GM18526 (cell line): ENCODE measurements around the gene NCOA7.

Experiments
- POLR2A ChIP-seq: IDR thresholded peaks from 3 replicates; pipeline ENCODE4 v1.6.1; 2011; ENCODE audit not compliant: insufficient read length; ENCODE audit errors: extremely low read depth

Gene NCOA7

DNA sequence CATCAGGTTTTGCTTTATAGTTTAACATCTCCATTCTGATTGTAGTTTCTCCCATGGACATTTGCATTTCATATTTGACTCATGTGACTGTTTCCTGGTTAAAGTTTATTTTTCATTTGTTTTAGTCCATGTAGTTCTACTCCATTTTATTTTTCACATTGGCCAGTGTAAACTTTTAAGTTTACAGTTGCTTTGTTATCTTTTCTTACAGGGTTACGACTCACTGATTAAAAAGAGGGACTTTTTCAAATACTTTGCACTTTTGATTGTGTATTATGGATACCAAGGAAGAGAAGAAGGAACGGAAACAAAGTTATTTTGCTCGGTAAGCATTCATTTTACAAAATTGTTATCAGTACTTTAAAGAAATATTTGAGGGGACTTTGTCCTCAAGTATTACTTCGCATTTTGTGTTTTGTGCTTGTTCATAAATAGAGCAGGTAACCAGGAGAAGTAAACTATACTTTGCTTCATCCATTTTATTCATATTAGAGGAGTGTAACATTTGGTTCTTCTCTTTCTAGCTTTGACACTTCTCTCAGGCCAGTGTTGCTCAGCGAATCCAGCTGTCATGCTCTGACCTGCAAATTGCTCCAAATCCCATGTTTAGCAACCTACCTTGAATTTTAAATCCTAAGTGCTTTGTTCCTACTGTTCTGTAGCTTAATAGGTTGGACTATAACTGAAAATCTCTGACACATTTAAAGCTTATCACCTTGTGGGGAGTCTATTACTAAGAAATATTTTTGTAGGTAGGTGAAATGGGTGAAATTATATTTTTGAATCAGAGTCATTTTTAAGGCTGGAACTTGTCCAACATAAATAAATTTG, 24.5 kb downstream of the NCOA7 start:
- TF ChIP-seq POLR2A: no peak

- no peak for TF ChIP-seq POLR2A
Measured at GRCh38 chr6:125816828-125817280, 26.1 kb downstream of the NCOA7 start.

DNA sequence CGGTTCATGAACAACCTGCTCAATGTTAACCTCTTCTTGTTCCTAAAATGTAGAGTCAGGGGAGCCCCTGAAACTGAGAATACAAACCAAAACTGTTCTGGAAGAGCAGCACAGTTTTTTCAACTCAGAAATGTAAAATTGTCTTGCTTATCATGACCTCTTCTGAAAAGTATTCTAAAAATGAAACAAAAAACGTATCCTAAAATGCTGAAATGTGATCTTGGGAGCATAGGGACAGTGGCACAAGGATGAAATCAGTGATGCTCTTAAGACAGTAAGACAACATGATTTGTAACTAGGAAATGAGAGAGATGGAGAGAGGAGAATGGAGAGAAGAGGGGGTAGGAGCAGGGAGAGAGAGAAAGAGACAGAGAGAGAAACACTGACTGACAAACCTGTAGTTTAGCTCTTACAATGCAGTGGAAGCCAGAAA, 27.5 kb downstream of the NCOA7 start:
- TF ChIP-seq POLR2A: no peak

- TF ChIP-seq POLR2A: no peak
Measured at GRCh38 chr6:125818772-125819260, 28.1 kb downstream of the NCOA7 start.

- no peak for TF ChIP-seq POLR2A
Measured at GRCh38 chr6:125819535-125820326, 29.0 kb downstream of the NCOA7 start.

- TF ChIP-seq POLR2A: no peak
Measured at GRCh38 chr6:125821825-125822281, 31.1 kb downstream of the NCOA7 start.

DNA sequence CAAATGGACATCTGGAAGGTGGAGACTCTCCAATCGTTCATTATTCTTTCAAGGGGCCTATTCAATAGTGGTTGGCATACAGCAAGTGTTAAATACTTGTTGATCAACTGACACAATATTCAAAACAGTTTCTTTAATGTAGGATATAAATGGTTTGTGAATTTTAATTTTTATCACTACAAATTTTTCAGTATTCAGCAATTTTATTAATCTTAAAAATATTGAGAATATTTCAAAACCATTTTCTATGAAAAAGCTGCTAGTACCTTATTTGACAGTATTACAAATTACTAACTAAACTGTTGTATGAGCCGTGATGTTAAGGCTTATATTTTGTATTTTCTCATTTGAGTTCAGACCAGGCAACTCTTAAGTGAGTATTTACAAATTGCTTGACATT, 32.4 kb downstream of the NCOA7 start:
- no peak for TF ChIP-seq POLR2A

- TF ChIP-seq POLR2A: no peak
Measured at GRCh38 chr6:125824946-125825771, 34.4 kb downstream of the NCOA7 start.

GRCh38 chr6:125826695-125827463, 36.1 kb downstream of the NCOA7 start:
- no peak for TF ChIP-seq POLR2A

DNA sequence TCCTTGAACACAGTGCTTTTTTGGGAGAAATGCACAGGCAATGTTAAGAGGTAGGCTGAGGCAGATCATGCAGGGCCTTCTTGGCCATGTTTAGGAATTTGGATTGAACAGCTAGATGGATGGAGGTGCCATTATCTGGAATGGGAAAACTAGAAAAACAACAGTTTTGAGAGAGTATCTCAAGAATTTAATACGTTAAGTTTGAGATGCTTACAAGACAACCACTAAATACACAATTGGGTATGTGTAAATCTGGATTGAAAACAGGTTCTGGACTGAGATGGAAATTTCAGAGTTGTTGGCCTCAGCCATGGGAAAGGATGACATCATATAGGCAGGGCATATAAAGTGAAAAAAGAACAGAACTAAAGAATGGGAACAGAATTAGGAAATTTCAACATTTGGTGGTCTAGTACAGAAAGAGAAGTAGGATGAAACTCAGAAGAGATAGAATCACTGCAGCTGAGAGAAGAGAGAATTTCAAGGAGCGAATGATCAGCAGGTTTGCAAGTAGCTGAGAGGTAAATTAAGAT, 37.1 kb downstream of the NCOA7 start:
- no peak for TF ChIP-seq POLR2A

GRCh38 chr6:125828476-125829039, 37.8 kb downstream of the NCOA7 start:
- TF ChIP-seq POLR2A: no peak

DNA sequence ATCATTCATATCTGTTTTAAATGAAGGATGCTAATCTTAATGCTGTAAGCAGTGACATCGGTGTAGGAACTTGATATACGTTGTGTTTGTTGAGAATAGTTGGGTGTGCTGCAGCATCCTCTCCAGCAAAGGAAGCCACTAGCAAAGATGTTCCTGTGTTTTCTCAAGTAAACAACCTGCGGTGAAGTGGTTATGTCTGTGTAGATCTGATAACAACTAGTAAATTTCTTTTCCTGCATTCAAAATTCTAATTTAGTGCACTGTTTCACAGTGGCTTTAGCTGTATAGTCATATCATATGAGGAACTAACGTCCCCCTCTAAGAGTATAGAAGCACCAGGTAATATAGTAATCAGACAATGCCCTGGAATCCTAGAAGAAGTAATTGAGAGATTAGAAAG, 38.7 kb downstream of the NCOA7 start:
- no peak for TF ChIP-seq POLR2A

DNA sequence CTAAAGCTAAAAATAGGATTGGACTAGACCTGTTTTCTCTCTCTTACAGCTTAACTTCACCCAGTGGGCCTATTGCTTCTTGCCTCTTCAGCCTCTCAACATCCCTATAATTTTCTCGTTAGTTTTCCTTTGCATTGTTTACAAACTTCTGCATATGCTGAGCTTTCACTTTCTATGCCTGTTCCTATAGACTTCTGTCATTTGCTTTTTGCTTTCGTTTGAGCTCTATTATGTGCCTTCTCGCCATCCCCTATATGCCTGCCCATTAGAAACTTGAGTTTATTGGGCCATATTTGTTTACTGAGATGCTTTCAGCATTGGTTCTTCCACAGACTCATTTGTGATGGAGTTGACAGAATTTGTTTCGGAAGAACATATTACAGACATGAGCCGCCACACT, 40.9 kb downstream of the NCOA7 start:
- no peak for TF ChIP-seq POLR2A
